OCI-LY7 (cell line): Measurements from ENCODE around the gene ELF1. TPM values are rescaled to one million over a fixed set of nuclear protein-coding genes. Genes with fewer than 3 reads are reported as not detected.
"Not testable (repeated sequence)": the region's sequence is repeated elsewhere in the genome, so short reads cannot be mapped to it uniquely, and the experiment has no call there.

Experiments used
- BruUV-seq: library from RNA; stranded (reverse); fragments of 400-500 nt; replicated peaks from 2 replicates; lab custom pipeline; 2021; lab: Mats Ljungman, UMichigan
- CTCF ChIA-PET: fragments of 300-600 bp; sonication (Branson Sonifier 250); formaldehyde crosslinking; loops from one replicate; lab custom pipeline; 2022; ENCODE audit warnings: antibody characterized with exemption; ENCODE audit not compliant: unreplicated experiment; lab: Charles Lee
- POLR2A ChIA-PET: fragments of 300-600 bp; sonication (Branson Sonifier 250); formaldehyde crosslinking; loops from one replicate; lab custom pipeline; 2022; ENCODE audit warnings: antibody characterized with exemption; lab: Charles Lee
- DNase-seq: peaks from one replicate; pipeline ENCODE4 v3.0.0-alpha.2; 2015; ENCODE audit warnings: low spot score
- H2AFZ ChIP-seq: fragments of 200-600 bp; sonication (generic), shearing (Covaris generic); 2 replicates; pipeline ENCODE4 v1.6.1; 2014; ENCODE audit warnings: mild to moderate bottlenecking, antibody characterized with exemption, low read length, moderate library complexity
- H3K27ac ChIP-seq: fragments of 200-600 bp; sonication (generic); 2 replicates; pipeline ENCODE4 v1.5.1; 2014; ENCODE audit warnings: mixed run types, low read depth, mild to moderate bottlenecking, moderate library complexity, low read length, inconsistent platforms; ENCODE audit not compliant: poor library complexity, severe bottlenecking
- H3K36me3 ChIP-seq: fragments of 200-600 bp; sonication (generic); 2 replicates; pipeline ENCODE4 v1.6.1; 2014; ENCODE audit warnings: mild to moderate bottlenecking, antibody characterized with exemption, low read length, moderate library complexity, mixed read lengths; ENCODE audit not compliant: insufficient read depth
- H3K4me1 ChIP-seq: fragments of 200-600 bp; sonication (generic); 2 replicates; pipeline ENCODE4 v1.5.1; 2014; ENCODE audit warnings: mild to moderate bottlenecking, low read length; ENCODE audit not compliant: insufficient read depth, poor library complexity, severe bottlenecking
- H3K4me2 ChIP-seq: fragments of 200-600 bp; sonication (generic); 2 replicates; pipeline ENCODE4 v1.6.1; 2014; ENCODE audit warnings: mild to moderate bottlenecking, low read length
- H3K4me3 ChIP-seq: fragments of 200-600 bp; sonication (generic); 2 replicates; pipeline ENCODE4 v1.5.1; 2014; ENCODE audit warnings: mild to moderate bottlenecking, low read depth, low read length; ENCODE audit not compliant: poor library complexity, severe bottlenecking
- H3K79me2 ChIP-seq: fragments of 200-600 bp; sonication (generic); 2 replicates; pipeline ENCODE4 v1.6.1; 2016; ENCODE audit warnings: low read depth, mild to moderate bottlenecking, low read length, moderate library complexity, mixed read lengths; ENCODE audit not compliant: insufficient read depth
- H3K9me2 ChIP-seq: fragments of 200-600 bp; sonication (generic); 2 replicates; pipeline ENCODE4 v1.6.1; 2016; ENCODE audit warnings: mild to moderate bottlenecking, low read length, mixed read lengths; ENCODE audit not compliant: insufficient read depth
- H3K9me3 ChIP-seq: fragments of 200-600 bp; sonication (generic); 2 replicates; pipeline ENCODE4 v1.6.1; 2014; ENCODE audit warnings: mild to moderate bottlenecking, mixed run types, low read length, mixed read lengths
- H4K20me1 ChIP-seq: fragments of 200-600 bp; sonication (generic); 2 replicates; pipeline ENCODE4 v1.6.1; 2014; ENCODE audit warnings: mild to moderate bottlenecking, antibody characterized with exemption, low read length, moderate library complexity, mixed read lengths; ENCODE audit not compliant: insufficient read depth
- CTCF ChIP-seq: fragments of 200-600 bp; sonication (generic); conservative IDR thresholded peaks from 2 replicates; pipeline ENCODE4 v1.5.1; 2014; ENCODE audit warnings: mild to moderate bottlenecking, antibody characterized with exemption, low read length, moderate library complexity, mixed read lengths
- EZH2phosphoT487 ChIP-seq: fragments of 200-600 bp; sonication (generic); IDR thresholded peaks from 2 replicates; pipeline ENCODE4 v1.6.1; 2018; ENCODE audit warnings: low read depth, borderline replicate concordance, mild to moderate bottlenecking, mixed run types, antibody characterized with exemption, low read length, moderate library complexity, mixed read lengths
- intact Hi-C: fragments of 100-400 bp; cut with micrococcal nuclease; formaldehyde crosslinking; loops from one replicate; pipeline ENCODE4 v1.10.0; 2022; ENCODE audit not compliant: unreplicated experiment
- total RNA-seq, 2 experiments: library from RNA; depleted of rRNA in 1 of 2; stranded (reverse); fragments of >200 nt in 1 of 2; shearing (Covaris generic) in 1 of 2; gene quantifications; 2 replicates each; pipeline ENCODE4 v1.2.3, GENCODE V29; 2014 to 2022

The ELF1 gene
- total RNA-seq, 2 experiments from 2014 or later: 111 to 248 TPM

DNA sequence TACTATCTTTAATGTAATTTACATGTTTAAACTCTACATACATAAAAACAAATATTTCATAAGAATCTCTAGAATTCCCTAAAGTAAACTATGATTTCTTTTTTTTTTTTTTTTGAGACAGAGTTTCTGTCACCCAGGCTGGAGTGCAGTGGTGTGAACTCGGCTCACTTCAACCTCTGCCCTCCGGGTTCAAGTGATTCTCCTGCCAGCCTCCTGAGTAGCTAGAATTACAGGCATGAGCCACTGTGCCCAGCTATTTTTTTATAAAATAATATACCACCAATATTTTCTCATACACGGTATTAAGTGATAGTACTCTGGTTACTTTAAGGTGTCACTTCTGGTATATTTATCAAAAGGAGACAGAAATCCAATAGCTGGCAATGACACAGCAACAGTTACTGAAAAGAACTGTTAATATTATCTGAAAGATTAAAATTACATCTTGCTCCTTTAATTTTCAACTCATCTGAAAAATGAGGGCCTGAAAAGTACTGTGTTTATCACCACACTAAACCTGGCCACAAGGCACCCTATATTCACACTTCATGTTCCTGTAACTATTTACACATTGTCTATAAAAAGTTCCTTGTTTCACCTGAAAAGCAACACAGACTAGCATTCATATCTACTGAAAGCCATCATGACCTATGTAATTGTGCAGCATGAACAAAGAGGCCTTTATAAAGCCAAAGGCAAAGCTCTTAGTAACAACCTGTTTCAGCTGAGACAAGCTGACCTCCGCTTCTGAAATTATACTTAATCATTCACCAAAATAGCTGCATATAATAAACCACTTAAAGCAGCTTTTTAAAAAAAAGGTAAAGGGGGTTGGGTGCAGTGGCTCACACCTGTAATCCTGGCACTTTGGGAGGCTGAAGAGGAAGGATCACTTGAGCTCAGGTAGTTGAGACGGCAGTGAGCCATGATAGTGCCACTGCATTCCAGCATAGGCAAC lies 123.6 kb downstream of the ELF1 start:
- Histone ChIP-seq H2AFZ (no peak overlapping the region), H4K20me1 (no peaks in the 10 kb centered on the region), H3K4me1 (peaks cover 10% of the 10 kb centered on the region), H3K27ac (no peak overlapping the region), H3K9me3 (no peaks in the 10 kb centered on the region), H3K36me3 (no peaks in the 10 kb centered on the region), H3K4me3 (no peak overlapping the region), H3K4me2 (no peak overlapping the region), H3K9me2 (no peaks in the 10 kb centered on the region), H3K79me2 (no peaks in the 10 kb centered on the region)
- ChIA-PET POLR2A (interaction anchor here (0.7 kb wide), 1 partner anchor 59 kb away, joined by 3 read pairs; no protein-coding TSS in a partner anchor), CTCF (no interaction called here)
- DNase-seq: no peak
- intact Hi-C loops: no loop called here
- TF ChIP-seq CTCF (no peak), EZH2phosphoT487 (no peak)
- no TSS peak for BruUV-seq

DNA sequence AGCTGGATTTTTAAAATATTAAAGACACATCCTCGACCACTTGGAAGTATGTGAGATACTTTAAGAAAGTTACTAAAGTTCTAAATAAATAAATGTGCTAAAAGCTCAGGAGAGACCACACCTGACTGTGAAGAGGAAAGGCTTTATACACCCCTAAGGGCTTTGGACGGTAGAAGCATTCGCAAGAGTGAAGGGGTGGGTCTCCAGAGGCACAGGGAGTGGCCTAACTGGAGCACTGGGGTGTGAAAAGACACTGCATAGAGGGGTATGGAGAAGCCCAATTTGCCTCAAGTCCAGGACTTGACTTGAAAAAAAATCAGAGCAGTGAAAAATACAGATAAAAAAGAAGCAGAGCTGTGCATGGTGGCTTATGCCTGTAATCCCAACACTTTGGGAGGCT lies 125.5 kb downstream of the ELF1 start:
- H3K27ac ChIP-seq, H4K20me1 ChIP-seq: not testable (repeated sequence)

DNA sequence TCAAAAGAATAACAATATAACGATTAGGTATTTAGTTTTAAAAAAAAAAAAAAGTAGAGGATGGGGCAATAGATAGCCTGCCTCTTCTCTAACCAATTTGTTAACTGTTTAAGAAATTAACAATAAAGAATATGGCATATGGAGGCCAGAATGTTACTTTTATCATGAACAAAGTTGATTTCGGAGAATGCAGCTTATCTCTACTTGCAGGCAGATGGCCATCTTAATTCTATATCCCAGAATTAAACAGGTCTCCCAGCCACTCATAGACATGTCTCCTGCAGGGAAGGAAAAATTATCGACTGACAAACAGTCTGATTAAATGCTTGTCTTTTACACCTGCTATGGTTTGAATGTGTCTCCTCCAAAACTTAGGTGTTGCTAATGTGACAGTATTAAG lies 133.1 kb downstream of the ELF1 start:
- TF ChIP-seq EZH2phosphoT487 (no peak), CTCF (no peak)
- no peak overlapping the region for H3K4me3 ChIP-seq
- intact Hi-C loops: no loop called here
- no peaks in the 10 kb centered on the region for H3K36me3 ChIP-seq
- no peaks in the 10 kb centered on the region for H3K9me2 ChIP-seq
- no TSS peak for BruUV-seq
- no peaks in the 10 kb centered on the region; the same call in 1 of the 2 replicates for H3K9me3 ChIP-seq
- no peaks in the 10 kb centered on the region for H3K4me1 ChIP-seq
- no peak for DNase-seq
- no peaks in the 10 kb centered on the region for H3K79me2 ChIP-seq
- POLR2A ChIA-PET: no interaction called here
- CTCF ChIA-PET: no interaction called here
- H3K4me2 ChIP-seq: no peak overlapping the region
- H4K20me1 ChIP-seq: no peaks in the 10 kb centered on the region
- no peak overlapping the region for H3K27ac ChIP-seq
- H2AFZ ChIP-seq: no peak overlapping the region

More for the DNA sequence above, 125.5 kb downstream of the ELF1 start:
- H2AFZ ChIP-seq, CTCF ChIA-PET, BruUV-seq, H3K9me3 ChIP-seq, H3K9me2 ChIP-seq, H3K4me2 ChIP-seq, H3K79me2 ChIP-seq, H3K4me3 ChIP-seq, intact Hi-C loops, H3K36me3 ChIP-seq, DNase-seq: not testable (repeated sequence)
- peaks cover 10% of the 10 kb centered on the region for H3K4me1 ChIP-seq
- POLR2A ChIA-PET: interaction anchor here (1.2 kb wide), 1 partner anchor 28 kb away, joined by 3 read pairs; no protein-coding TSS in a partner anchor

GRCh38 chr13:40884175-40884574 lies 134.9 kb downstream of the ELF1 start:
- intact Hi-C loops, H3K9me3 ChIP-seq, H3K36me3 ChIP-seq, H3K4me3 ChIP-seq, H3K79me2 ChIP-seq, H3K4me1 ChIP-seq, DNase-seq, H3K4me2 ChIP-seq, H4K20me1 ChIP-seq, H3K9me2 ChIP-seq, POLR2A ChIA-PET, H3K27ac ChIP-seq, H2AFZ ChIP-seq, CTCF ChIA-PET, BruUV-seq: not testable (repeated sequence)
